Measurements from ENCODE around the gene NDOR1.

Gene NDOR1

DNA sequence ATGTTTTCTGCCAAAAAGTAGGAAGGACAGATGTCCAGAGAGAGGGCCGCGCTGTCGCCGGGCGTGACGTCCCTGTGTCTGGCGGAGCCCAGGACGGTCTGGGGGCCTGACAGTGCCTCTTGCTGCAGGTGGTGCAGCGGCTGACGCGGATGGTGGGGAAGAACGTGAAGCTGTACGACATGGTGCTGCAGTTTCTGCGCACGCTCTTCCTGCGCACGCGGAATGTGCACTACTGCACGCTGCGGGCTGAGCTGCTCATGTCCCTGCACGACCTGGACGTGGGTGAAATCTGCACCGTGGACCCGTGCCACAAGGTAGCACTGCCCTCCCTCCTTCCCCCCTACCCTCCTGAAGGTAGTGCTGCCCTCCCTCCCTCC, 57.4 kb downstream of the NDOR1 start:
- no peak for DNase-seq (ENCODE audit: low read depth in 3 of 3)

DNA sequence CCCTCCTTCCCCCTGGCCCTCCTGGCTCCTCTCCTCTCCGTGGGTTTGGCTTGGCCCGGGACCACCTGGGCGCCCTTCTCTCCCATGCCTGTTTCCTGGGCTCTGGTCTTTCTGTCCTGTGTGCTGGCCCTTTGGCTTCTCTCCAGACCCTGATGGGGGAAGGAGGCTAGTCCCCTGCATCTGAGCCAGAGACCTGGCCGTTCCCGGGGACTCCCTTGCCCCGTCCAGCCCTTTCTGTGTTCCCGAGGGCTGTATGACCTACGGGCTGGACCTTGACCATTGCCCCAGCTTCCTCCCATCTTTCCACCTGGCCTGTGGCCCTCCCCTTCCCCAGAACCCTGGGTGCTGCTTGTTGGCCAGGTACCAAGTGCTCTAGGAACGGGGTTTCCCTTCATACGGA, 58.0 kb downstream of the NDOR1 start:
- no peak for DNase-seq (ENCODE audit: low read depth in 3 of 3)

DNA sequence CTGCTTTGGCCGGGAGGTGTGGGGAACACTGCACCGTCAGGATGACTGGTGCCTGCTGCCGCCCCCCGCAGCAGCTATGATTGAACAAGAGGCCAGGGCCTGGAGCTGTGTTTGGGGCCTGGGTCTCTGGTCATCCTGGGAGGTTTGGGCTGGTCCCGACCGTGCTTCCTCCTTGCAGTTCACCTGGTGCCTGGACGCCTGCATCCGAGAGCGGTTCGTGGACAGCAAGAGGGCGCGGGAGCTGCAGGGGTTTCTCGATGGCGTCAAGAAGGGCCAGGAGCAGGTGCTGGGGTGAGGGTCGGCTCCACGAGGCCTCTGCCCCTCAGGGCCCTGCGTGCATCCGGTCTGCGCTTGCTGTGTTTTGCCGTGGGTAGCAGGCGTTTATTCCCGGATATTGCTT, 58.6 kb downstream of the NDOR1 start:
- DNase-seq (ENCODE audit: low read depth in 3 of 3), result no peak

DNA sequence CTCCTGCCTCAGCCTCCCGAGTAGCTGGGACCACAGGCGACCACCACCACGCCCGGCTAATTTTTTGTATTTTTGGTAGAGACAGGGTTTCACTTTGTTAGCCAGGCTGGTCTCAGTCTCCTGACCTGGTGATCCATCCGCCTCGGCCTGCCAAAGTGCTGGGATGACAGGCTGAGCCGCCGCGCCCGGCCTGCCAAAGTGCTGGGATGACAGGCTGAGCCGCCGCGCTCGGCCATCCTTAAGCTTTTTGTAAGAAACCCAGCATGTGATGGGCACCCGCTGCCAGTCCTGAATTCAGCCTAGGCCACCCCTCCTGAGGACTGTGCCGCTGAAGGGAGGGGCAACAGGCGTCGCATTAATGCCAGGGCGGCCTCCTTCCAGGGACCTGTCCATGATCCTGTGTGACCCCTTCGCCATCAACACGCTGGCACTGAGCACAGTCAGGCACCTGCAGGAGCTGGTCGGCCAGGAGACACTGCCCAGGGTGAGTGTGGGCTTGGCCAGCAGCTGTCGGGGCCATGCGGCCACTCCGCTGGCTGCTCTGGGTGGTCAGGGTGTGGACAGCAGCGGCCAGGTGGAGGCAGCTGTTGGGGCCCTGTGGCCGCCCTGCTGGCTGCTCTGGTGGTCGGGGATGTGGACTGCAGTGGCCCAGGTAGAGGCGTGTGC, 60.1 kb downstream of the NDOR1 start:
- no peak for DNase-seq (ENCODE audit: low read depth in 3 of 3)

DNA sequence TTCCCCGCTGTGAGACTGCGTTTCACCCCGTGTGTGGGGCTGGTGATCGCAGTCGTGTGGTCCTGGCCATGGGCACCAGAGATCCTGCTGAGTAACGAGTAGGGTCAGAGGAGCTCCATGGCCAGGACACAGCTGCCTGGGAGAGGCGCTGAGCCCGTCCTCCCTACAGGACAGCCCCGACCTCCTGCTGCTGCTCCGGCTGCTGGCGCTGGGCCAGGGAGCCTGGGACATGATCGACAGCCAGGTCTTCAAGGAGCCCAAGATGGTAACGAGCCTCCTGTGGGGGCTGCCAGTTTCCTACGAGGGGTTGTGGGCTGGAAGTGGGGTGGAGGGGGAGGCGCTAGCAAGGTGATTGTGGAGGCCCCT, 60.6 kb downstream of the NDOR1 start:
- DNase-seq (ENCODE audit: low read depth in 3 of 3), result no peak

Data from stimulated activated CD4-positive, alpha-beta T cell treated with anti-CD3 and anti-CD28 coated beads, TNF-alpha, amount 100 ng/mL, for 4 hours (primary cell).